GM20000 (cell line): Measurements from ENCODE around the gene AIP.
"Not testable (repeated sequence)": the region's sequence is repeated elsewhere in the genome, so short reads cannot be mapped to it uniquely, and the experiment has no call there.

ENCODE experiments used
- DNase-seq: peaks from one replicate; pipeline ENCODE4 v3.0.0; 2012; ENCODE audit warnings: low spot score
- TF ChIP-seq, protein P1 (sequence below): IDR thresholded peaks from 2 replicates; pipeline ENCODE4 v1.5.1; 2012; ENCODE audit warnings: mild to moderate bottlenecking, control low read depth; ENCODE audit errors: extremely low read depth, missing control alignments

The AIP gene

DNA sequence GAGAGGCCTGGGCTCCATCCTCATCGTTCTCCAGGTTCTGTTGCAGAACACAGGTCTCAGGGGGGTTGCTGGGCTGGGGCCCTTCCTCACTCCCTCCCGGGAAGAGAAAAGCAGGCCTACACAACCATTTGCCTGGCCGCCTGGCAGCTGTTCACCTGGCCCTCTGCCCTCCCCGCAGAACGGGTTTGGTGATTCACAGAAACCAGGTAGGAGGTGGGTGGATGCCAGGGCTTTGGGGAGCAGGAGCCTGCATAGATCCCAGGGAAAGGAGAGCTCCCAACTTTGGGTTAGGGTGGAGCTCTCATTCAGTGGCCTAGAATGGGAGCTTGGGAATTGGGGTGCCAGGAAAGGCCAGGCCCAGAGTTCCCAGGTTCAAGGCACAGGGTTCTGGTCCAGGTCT, 14.8 kb upstream of the AIP start:
- TF ChIP-seq, protein P1, sequence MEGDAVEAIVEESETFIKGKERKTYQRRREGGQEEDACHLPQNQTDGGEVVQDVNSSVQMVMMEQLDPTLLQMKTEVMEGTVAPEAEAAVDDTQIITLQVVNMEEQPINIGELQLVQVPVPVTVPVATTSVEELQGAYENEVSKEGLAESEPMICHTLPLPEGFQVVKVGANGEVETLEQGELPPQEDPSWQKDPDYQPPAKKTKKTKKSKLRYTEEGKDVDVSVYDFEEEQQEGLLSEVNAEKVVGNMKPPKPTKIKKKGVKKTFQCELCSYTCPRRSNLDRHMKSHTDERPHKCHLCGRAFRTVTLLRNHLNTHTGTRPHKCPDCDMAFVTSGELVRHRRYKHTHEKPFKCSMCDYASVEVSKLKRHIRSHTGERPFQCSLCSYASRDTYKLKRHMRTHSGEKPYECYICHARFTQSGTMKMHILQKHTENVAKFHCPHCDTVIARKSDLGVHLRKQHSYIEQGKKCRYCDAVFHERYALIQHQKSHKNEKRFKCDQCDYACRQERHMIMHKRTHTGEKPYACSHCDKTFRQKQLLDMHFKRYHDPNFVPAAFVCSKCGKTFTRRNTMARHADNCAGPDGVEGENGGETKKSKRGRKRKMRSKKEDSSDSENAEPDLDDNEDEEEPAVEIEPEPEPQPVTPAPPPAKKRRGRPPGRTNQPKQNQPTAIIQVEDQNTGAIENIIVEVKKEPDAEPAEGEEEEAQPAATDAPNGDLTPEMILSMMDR, result no peak
- DNase-seq, result no peak

DNA sequence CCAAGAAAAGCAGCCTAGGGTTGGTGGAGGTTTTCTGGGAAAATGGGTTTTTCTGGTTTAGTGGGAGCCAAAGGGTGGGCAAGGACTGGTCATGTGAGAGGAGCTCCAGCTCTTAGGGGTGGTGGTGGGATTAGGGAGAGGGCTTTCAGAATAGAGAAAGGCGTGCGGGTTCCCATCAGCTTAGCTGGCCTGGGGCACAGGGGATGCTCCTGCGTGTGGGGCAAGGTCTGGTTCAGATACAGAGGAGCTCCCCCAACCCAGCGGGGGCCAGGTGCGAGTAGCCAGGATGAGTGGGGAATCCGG, 14.4 kb upstream of the AIP start:
- DNase-seq, result no peak
- TF ChIP-seq, protein P1, result no peak

DNA sequence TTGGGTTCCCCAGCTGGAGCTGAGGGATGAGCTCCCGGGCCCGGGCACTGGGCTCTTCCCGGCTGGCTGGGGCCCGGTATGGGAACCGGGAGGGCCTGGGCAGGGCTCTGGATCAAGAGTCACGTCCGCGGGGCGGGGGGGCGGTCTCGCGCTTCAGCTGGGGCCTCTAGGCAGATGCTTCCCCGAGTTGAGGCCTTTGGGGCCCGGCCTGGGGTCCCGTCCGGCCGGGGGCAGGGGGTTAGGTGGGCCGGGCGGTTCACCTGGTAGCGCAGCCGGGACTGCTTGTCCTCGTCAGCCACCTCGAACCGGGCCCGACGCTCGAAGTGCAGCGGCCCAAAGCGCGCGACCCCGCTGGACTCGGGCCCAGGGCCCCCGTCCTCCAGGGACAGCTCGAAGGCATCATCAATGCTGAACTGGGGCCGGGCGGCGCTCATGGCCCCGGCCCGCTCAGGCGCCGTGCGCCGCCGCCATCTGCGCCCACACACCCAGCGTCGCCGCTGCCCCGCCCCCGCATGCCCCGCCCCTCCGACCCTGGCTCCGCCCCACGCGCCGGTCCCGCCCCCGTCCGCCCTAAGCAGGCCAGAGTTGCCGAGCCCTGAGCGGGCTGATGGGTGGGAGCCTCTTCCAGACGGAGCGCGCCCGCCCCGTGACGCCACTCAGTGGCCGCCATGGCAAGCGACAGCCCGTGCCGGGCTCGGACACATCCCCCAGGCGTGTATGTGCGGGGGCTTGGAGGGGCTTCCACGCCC, 13.9 kb upstream of the AIP start, which contains the start of gene TMEM134:
TMEM134 (minus strand) TSS at position 493 of the 749 bp plus-strand sequence; CDS start at position 434, 59 bp downstream.
- DNase-seq, result peak; percentile 98
- TF ChIP-seq, protein P1, result peak; percentile 72

DNA sequence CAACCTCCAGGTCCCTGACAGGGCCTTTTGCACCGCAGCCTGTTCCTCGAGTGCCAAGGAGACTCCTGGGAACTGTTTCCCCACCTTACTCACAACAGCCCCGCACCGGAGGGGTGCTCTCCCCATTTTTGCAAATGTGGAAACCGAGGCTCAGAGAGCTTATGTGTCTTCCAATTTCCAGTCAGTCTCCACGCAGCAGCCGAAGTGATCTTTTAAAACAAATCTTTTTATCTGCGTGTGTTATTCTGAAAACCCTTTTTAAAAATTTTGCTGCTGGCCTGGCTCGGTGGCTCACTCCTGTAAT, 13.4 kb upstream of the AIP start:
- no peak for DNase-seq
- TF ChIP-seq, protein P1, result no peak

DNA sequence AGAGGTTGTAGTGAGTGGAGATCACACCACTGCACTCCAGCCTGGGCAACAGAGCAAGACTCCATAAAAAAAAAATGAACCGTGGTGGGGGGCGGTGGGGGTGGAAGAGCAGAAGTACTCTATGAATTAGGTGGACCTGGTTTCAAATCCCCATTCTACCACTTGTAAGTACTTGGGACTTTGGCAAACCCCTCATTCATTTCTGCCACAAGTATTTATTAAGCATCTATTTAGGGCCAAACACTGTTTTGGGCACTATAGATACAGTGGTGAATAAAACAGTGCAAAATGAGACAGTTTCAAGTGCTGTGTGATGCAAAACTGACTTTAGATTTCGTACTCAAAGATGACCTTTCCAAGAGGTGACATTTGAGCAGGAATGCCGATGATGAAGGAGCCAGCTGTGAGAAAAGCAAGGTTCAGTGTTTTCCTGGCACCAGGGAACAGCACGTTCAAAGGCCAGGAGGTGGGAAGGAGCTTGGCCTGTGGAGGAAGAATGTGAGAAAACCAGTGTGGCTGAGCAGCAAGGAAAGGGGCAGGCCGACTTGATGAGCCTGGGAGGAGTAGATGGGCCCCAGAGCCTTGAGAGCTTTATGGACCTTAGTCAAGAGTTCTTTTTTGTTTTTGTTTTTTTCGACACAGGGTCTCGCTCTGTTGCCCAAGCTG, 12.4 kb upstream of the AIP start:
- DNase-seq, result no peak
- TF ChIP-seq, protein P1, result no peak

DNA sequence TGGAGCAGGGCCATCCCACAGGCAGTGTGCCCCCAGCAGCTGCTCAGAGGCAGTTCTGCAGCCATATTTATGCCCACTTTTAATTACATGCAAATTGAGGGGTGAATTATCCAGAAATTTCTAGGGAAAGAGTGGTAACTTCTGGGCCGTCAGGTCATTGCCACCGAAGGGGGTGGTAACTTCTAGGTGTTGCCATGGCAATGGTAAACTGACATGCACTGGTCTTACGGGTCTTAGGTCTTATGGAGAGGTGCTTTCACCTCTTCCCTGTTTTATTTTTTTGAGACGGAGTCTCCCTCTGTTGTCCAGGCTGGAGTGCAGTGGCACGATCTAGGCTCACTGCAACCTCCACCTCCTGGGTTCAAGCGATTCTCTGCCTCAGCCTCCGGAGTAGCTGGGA, 9.9 kb upstream of the AIP start:
- no peak for DNase-seq
- TF ChIP-seq, protein P1, result no peak

DNA sequence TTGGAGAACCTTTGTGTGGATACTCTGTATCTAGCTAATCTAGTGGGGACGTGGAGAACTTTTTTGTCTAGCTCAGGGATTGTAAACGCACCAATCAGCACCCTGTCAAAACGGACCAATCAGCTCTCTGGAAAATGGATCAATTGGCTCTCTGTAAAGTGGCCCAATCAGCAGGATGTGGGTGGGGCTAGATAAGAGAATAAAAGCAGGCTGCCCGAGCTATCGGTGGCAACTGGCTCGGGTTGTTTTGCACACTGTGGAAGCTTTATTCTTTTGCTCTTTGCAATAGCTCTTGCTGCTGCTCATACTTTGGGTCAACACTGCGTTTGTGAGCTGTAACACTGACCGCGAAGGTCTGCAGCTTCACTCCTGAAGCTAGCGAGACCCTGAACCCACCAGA, 6.1 kb upstream of the AIP start:
- DNase-seq, result not testable (repeated sequence)

DNA sequence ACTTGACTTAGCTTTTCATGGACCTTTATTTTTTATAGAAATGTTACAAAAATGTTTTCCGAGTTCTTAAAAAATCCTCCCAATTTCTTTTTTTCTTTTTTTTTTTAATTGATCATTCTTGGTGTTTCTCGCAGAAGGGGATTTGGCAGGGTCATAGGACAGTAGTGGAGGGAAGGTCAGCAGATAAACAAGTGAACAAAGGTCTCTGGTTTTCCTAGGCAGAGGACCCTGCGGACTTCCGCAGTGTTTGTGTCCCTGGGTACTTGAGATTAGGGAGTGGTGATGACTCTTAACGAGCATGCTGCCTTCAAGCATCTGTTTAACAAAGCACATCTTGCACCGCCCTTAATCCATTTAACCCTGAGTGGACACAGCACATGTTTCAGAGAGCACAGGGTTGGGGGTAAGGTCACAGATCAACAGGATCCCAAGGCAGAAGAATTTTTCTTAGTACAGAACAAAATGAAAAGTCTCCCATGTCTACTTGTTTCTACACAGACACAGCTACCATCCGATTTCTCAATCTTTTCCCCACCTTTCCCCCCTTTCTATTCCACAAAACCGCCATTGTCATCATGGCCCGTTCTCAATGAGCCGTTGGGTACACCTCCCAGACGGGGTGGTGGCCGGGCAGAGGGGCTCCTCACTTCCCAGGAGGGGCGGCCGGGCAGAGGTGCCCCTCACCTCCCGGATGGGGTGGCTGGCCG, 5.3 kb upstream of the AIP start:
- DNase-seq, result not testable (repeated sequence)
